Spleen (tissue), 11 donors: ENCODE data around the gene CITED4. TPM values are rescaled to one million over a fixed set of nuclear protein-coding genes. Genes with fewer than 3 reads are reported as not detected.

Source experiments
- DNase-seq: peaks from one replicate; pipeline ENCODE4 v3.0.0-alpha.2; 2020
- H3K27ac ChIP-seq, 8 donors: fragments of 200-600 bp; sonication (generic) in 7 of 8; 1 replicate in 4 of 8; 2 replicates in 4 of 8; pipeline versions ENCODE4 v1.5.0 to v1.8.0; 2016 to 2021; ENCODE audit warnings: inconsistent platforms in 4 of 8, mild to moderate bottlenecking in 4 of 8, moderate library complexity in 1 of 8
- H3K27me3 ChIP-seq, 7 donors: fragments of 200-600 bp; sonication (generic) in 6 of 7; replicated peaks in 1 of 7; 1 replicate in 4 of 7; 2 replicates in 3 of 7; pipeline versions ENCODE4 v1.5.0 to v1.8.0; 2016 to 2021; ENCODE audit warnings: inconsistent platforms in 3 of 7, mild to moderate bottlenecking in 1 of 7
- H3K36me3 ChIP-seq, 6 donors: fragments of 200-600 bp; sonication (generic) in 5 of 6; 1 replicate in 4 of 6; 2 replicates in 2 of 6; pipeline versions ENCODE4 v1.5.0 to v1.8.0; 2016 to 2021; ENCODE audit warnings: inconsistent platforms in 2 of 6
- H3K4me1 ChIP-seq, 6 donors: fragments of 200-600 bp; sonication (generic) in 5 of 6; 1 replicate in 3 of 6; 2 replicates in 3 of 6; pipeline versions ENCODE4 v1.5.0 to v1.8.0; 2016 to 2021; ENCODE audit warnings: inconsistent platforms in 3 of 6
- H3K4me3 ChIP-seq, 8 donors: fragments of 200-600 bp; sonication (generic) in 7 of 8; 1 replicate in 4 of 8; 2 replicates in 4 of 8; pipeline versions ENCODE4 v1.5.0 to v1.8.0; 2016 to 2021; ENCODE audit warnings: inconsistent platforms in 4 of 8, mild to moderate bottlenecking in 4 of 8, moderate library complexity in 2 of 8
- H3K9me3 ChIP-seq, 8 donors: fragments of 200-600 bp; sonication (generic) in 7 of 8; 1 replicate in 4 of 8; 2 replicates in 4 of 8; pipeline versions ENCODE4 v1.5.0 to v1.8.0; 2016 to 2021; ENCODE audit warnings: inconsistent platforms in 4 of 8
- CTCF ChIP-seq, 11 experiments: fragments of 200-600 bp in 7 of 11; fragments of 450-650 bp in 4 of 11; sonication (generic) in 4 of 11; IDR thresholded peaks in 8 of 11; conservative IDR thresholded peaks in 3 of 11; 1 replicate in 7 of 11; 2 replicates in 4 of 11; pipeline versions ENCODE4 v1.4.0 to v1.8.0; 2016 to 2021; ENCODE audit warnings: antibody characterized with exemption in 11 of 11, inconsistent platforms in 4 of 11, mild to moderate bottlenecking in 1 of 11
- POLR2A ChIP-seq, 3 donors: fragments of 450-650 bp; IDR thresholded peaks; one replicate each; pipeline ENCODE4 v1.5.1; 2017; ENCODE audit warnings: antibody characterized with exemption in 3 of 3, mild to moderate bottlenecking in 1 of 3
- POLR2AphosphoS5 ChIP-seq, 3 donors: sonication (generic); formaldehyde crosslinking; IDR thresholded peaks; one replicate each; pipeline ENCODE4 v1.5.1; 2017; ENCODE audit warnings: antibody characterized with exemption in 3 of 3
- WGBS, 5 donors: extraction: QIAGEN DNeasy Blood & Tissue Kit in 3 of 5; methylation state at CpG; one replicate each; pipeline versions ENCODE4 v1.1.5 to v1.1.7; 2013 to 2018; 5-methylcytosine and 5-hydroxymethylcytosine counted together
- intact Hi-C: fragments of 100-400 bp; cut with DNase I; formaldehyde crosslinking; loops from one replicate; pipeline ENCODE4 v1.15.0; 2023; ENCODE audit warnings: low total_unique reads
- polyA plus RNA-seq, 3 donors: library from polyadenylated mRNA; stranded (reverse); fragments of 200-250 nt; gene quantifications; one replicate each; pipeline ENCODE4 v1.2.1, GENCODE V29; 2013
- total RNA-seq, 7 donors: library from RNA; depleted of rRNA in 3 of 7; stranded (reverse); fragments of >200 nt in 3 of 7; fragmentation: NEBNext Ultra II Directional in 4 of 7; extraction: Animal tissue kit (Norgen Biotek cat#: 25700) in 4 of 7; gene quantifications; one replicate each; pipeline versions ENCODE4 v1.1.0 to v1.2.1, GENCODE V29; 2016 to 2021
- donor health status: healthy with polysubstance abuse.
- donor health status: DM: no; HTN: no; CAD: no; lungs with moderate emphysema.
- donor health status: DM: no; HTN: no; CAD: no.
- donor health status: Bipolar disorder and iron deficiency.
- donor health status: healthy.
- donor health status: DM: no; HTN: no; CAD: no.
- donor health status: DM: yes; HTN: yes; CAD: no.

The CITED4 gene
- total and polyA plus RNA-seq, 10 donors = 10.0 to 98.8 (median 46.8) TPM

- Histone ChIP-seq H3K27ac (no peak overlapping the region), H3K4me3 (no peak overlapping the region), H3K27me3 (peaks cover 0 to 11% (median 0%) of the 10 kb centered on the region in 7 donors), H3K9me3 (no peaks in the 10 kb centered on the region), H3K36me3 (no peaks in the 10 kb centered on the region), H3K4me1 (no peaks in the 10 kb centered on the region)
- intact Hi-C loops = no loop called here
- peak; percentile 35 for DNase-seq
- no peak for TF ChIP-seq CTCF (IDR thresholded peaks at IDR 0.05 in 8 of 11, conservative IDR thresholded peaks at IDR 0.05 in 3 of 11)
- TF ChIP-seq POLR2A (IDR thresholded peaks at IDR 0.05) = no peak
- no peak for TF ChIP-seq POLR2AphosphoS5 (IDR thresholded peaks at IDR 0.05)
- 74 to 91% (median 90%) methylated on average over 1 of the region's 1 CpG for WGBS, 5 donors
These were observed 28.2 kb downstream of the CITED4 start for GRCh38 chr1:40833979-40834378.

- H3K4me3 ChIP-seq = no peak overlapping the region
- no peak for DNase-seq
- WGBS, 5 donors = 89 to 96% (median 94%) methylated on average over 16 to 22 of the region's 22 CpGs
- intact Hi-C loops = no loop called here
- no peaks in the 10 kb centered on the region for H3K36me3 ChIP-seq
- no peak for TF ChIP-seq POLR2A (IDR thresholded peaks at IDR 0.05)
- no peak for TF ChIP-seq POLR2AphosphoS5 (IDR thresholded peaks at IDR 0.05)
- no peak for TF ChIP-seq CTCF (IDR thresholded peaks at IDR 0.05 in 8 of 11, conservative IDR thresholded peaks at IDR 0.05 in 3 of 11)
- no peaks in the 10 kb centered on the region for H3K27me3 ChIP-seq
- H3K4me1 ChIP-seq = peaks cover 0 to 5% (median 2%) of the 10 kb centered on the region in 6 donors
- H3K9me3 ChIP-seq = no peaks in the 10 kb centered on the region
- H3K27ac ChIP-seq = no peak overlapping the region
These were observed 31.0 kb downstream of the CITED4 start for GRCh38 chr1:40831001-40831732.

GRCh38 chr1:40830419-40830943, 31.7 kb downstream of the CITED4 start:
- no peaks in the 10 kb centered on the region for H3K27me3 ChIP-seq
- no peaks in the 10 kb centered on the region for H3K9me3 ChIP-seq
- no peak overlapping the region for H3K4me3 ChIP-seq
- H3K36me3 ChIP-seq = no peaks in the 10 kb centered on the region
- H3K4me1 ChIP-seq = peaks cover 3 to 12% (median 9%) of the 10 kb centered on the region in 6 donors
- no peak overlapping the region for H3K27ac ChIP-seq
- intact Hi-C loops = no loop called here
- 90 to 96% (median 92%) methylated on average over 12 to 13 of the region's 13 CpGs for WGBS, 5 donors
- TF ChIP-seq CTCF (IDR thresholded peaks at IDR 0.05 in 8 of 11, conservative IDR thresholded peaks at IDR 0.05 in 3 of 11) (no peak), POLR2A (IDR thresholded peaks at IDR 0.05) (no peak), POLR2AphosphoS5 (IDR thresholded peaks at IDR 0.05) (no peak)
- DNase-seq = no peak

GRCh38 chr1:40829631-40830245, 32.4 kb downstream of the CITED4 start:
- 80 to 88% (median 82%) methylated on average over 13 to 14 of the region's 14 CpGs for WGBS, 5 donors
- no peak for DNase-seq
- Histone ChIP-seq H3K27ac (no peak overlapping the region), H3K4me3 (no peak overlapping the region), H3K9me3 (no peaks in the 10 kb centered on the region), H3K4me1 (peaks cover 8 to 19% (median 14%) of the 10 kb centered on the region in 6 donors), H3K27me3 (no peaks in the 10 kb centered on the region), H3K36me3 (no peaks in the 10 kb centered on the region)
- no peak for TF ChIP-seq POLR2A (IDR thresholded peaks at IDR 0.05)
- TF ChIP-seq POLR2AphosphoS5 (IDR thresholded peaks at IDR 0.05) = no peak
- no peak for TF ChIP-seq CTCF (IDR thresholded peaks at IDR 0.05 in 8 of 11, conservative IDR thresholded peaks at IDR 0.05 in 3 of 11)
- intact Hi-C loops = no loop called here
